ENCODE results near the gene GTF2IRD1.

- TF ChIP-seq POLR2A (IDR thresholded peaks at IDR 0.05; ENCODE audit: low read depth, low read length) (no peak), POLR2AphosphoS5 (IDR thresholded peaks at IDR 0.05; ENCODE audit: low read depth, low read length) (no peak), TAF1 (IDR thresholded peaks at IDR 0.05; ENCODE audit: borderline replicate concordance, low read depth, low read length) (no peak)
Measured at GRCh38 chr7:74623135-74623534, 169.4 kb downstream of the GTF2IRD1 start.
